Activated T-cell treated with anti-CD3 and anti-CD28 coated beads for 4 hours (primary cell): ENCODE measurements around the gene ENHO.

Experiments used
- DNase-seq: peaks from one replicate; pipeline ENCODE4 v3.0.0-alpha.2; 2020

ENHO gene

GRCh38 chr9:34522971-34523797 is at the start of gene ENHO:
Gene ENHO (minus strand): TSS chr9:34522990. CDS start chr9:34521695, 1,295 bp downstream.
- peak; percentile 82 for DNase-seq

- no peak for DNase-seq
These were observed 49.3 kb upstream of the ENHO start for GRCh38 chr9:34572092-34572491.

GRCh38 chr9:34571481-34571810 is 48.7 kb upstream of the ENHO start:
- DNase-seq, result no peak

GRCh38 chr9:34570809-34571480 is 48.2 kb upstream of the ENHO start:
- DNase-seq, result no peak

GRCh38 chr9:34570376-34570775 is 47.6 kb upstream of the ENHO start:
- no peak for DNase-seq

- DNase-seq, result no peak
These were observed 46.0 kb upstream of the ENHO start for GRCh38 chr9:34568774-34569173.

- DNase-seq, result no peak
These were observed 45.3 kb upstream of the ENHO start for GRCh38 chr9:34568133-34568532.

GRCh38 chr9:34566972-34567371 is 44.2 kb upstream of the ENHO start:
- no peak for DNase-seq

GRCh38 chr9:34566322-34566721 is 43.5 kb upstream of the ENHO start:
- no peak for DNase-seq

GRCh38 chr9:34565856-34566255 is 43.1 kb upstream of the ENHO start:
- DNase-seq, result no peak

GRCh38 chr9:34564617-34565016 is 41.8 kb upstream of the ENHO start:
- no peak for DNase-seq

GRCh38 chr9:34563262-34563661 is 40.5 kb upstream of the ENHO start:
- no peak for DNase-seq

- DNase-seq, result no peak
These were observed 39.5 kb upstream of the ENHO start for GRCh38 chr9:34562135-34562745.

GRCh38 chr9:34560599-34561214 is 37.9 kb upstream of the ENHO start:
- DNase-seq, result no peak

- no peak for DNase-seq
These were observed 37.0 kb upstream of the ENHO start for GRCh38 chr9:34559624-34560455.

GRCh38 chr9:34558919-34559623 is 36.3 kb upstream of the ENHO start:
- DNase-seq, result no peak

- no peak for DNase-seq
These were observed 35.6 kb upstream of the ENHO start for GRCh38 chr9:34558364-34558763.

- no peak for DNase-seq
These were observed 34.9 kb upstream of the ENHO start for GRCh38 chr9:34557426-34558321.

GRCh38 chr9:34556949-34557348 is 34.2 kb upstream of the ENHO start:
- DNase-seq, result no peak

- DNase-seq, result no peak
These were observed 33.2 kb upstream of the ENHO start for GRCh38 chr9:34555936-34556525.

- no peak for DNase-seq
These were observed 32.7 kb upstream of the ENHO start for GRCh38 chr9:34555500-34555899.
